Hepatocyte (in vitro differentiated cells): Measurements from ENCODE around the gene DVL1. TPM values are rescaled to one million over a fixed set of nuclear protein-coding genes. Genes with fewer than 3 reads are reported as not detected.

Experiments
- DNase-seq: peaks from one replicate; pipeline ENCODE4 v3.0.0-alpha.2; 2016; ENCODE audit warnings: low spot score
- H2AFZ ChIP-seq: fragments of 200-600 bp; sonication (generic); 2 replicates; pipeline ENCODE4 v1.6.0; 2016; ENCODE audit warnings: antibody characterized with exemption, mild to moderate bottlenecking
- H3K27ac ChIP-seq: fragments of 200-600 bp; sonication (generic); 2 replicates; pipeline ENCODE4 v1.5.1; 2016; ENCODE audit warnings: mild to moderate bottlenecking
- H3K27me3 ChIP-seq: fragments of 200-600 bp; sonication (generic); 2 replicates; pipeline ENCODE4 v1.6.1; 2016
- H3K36me3 ChIP-seq: fragments of 200-600 bp; sonication (generic); replicated peaks from 2 replicates; pipeline ENCODE4 v1.5.1; 2016; ENCODE audit warnings: low read depth; ENCODE audit not compliant: insufficient read depth
- H3K4me1 ChIP-seq: fragments of 200-600 bp; sonication (generic); 2 replicates; pipeline ENCODE4 v1.5.1; 2016; ENCODE audit warnings: mild to moderate bottlenecking, moderate library complexity; ENCODE audit not compliant: insufficient read depth
- H3K4me2 ChIP-seq: fragments of 200-600 bp; sonication (generic); 2 replicates; pipeline ENCODE4 v1.6.0; 2016
- H3K4me3 ChIP-seq: fragments of 200-600 bp; sonication (generic); 2 replicates; pipeline ENCODE4 v1.5.1; 2016; ENCODE audit warnings: mild to moderate bottlenecking
- H3K79me2 ChIP-seq: fragments of 200-600 bp; sonication (generic); 2 replicates; pipeline ENCODE4 v1.6.0; 2017; ENCODE audit warnings: mild to moderate bottlenecking
- H3K9me2 ChIP-seq: fragments of 200-600 bp; sonication (generic); replicated peaks from 2 replicates; pipeline ENCODE4 v1.6.0; 2017; ENCODE audit warnings: mild to moderate bottlenecking; ENCODE audit not compliant: insufficient read depth
- H3K9me3 ChIP-seq: fragments of 200-600 bp; sonication (generic); 2 replicates; pipeline ENCODE4 v1.5.1; 2016; ENCODE audit warnings: low read depth, mild to moderate bottlenecking
- H4K20me1 ChIP-seq: fragments of 200-600 bp; sonication (generic); 2 replicates; pipeline ENCODE4 v1.6.0; 2016; ENCODE audit warnings: mild to moderate bottlenecking; ENCODE audit not compliant: insufficient read depth, poor library complexity, severe bottlenecking
- EZH2 ChIP-seq: fragments of 200-600 bp; sonication (generic); IDR thresholded peaks from 2 replicates; pipeline ENCODE4 v1.6.1; 2016; ENCODE audit warnings: antibody characterized with exemption, mild to moderate bottlenecking, borderline replicate concordance
- EZH2phosphoT487 ChIP-seq: fragments of 200-600 bp; sonication (generic); IDR thresholded peaks from one replicate; pipeline ENCODE4 v1.6.1; 2018; ENCODE audit warnings: antibody characterized with exemption, mild to moderate bottlenecking, low read depth, moderate library complexity; ENCODE audit not compliant: unreplicated experiment, severe bottlenecking
- WGBS: methylation state at CpG from one replicate; pipeline ENCODE4 v1.1.6; 2016; ENCODE audit warnings: low lambda C conversion rate; ENCODE audit errors: missing lambda C conversion rate; 5-methylcytosine and 5-hydroxymethylcytosine counted together
- polyA plus RNA-seq: library from polyadenylated mRNA; unstranded; fragments of >200 nt; fragmentation: Nextera tagmentation; extraction: Ambion mirVana; gene quantifications from 2 replicates; pipeline ENCODE4 v1.2.1, GENCODE V29; 2016
- total RNA-seq: library from RNA; depleted of rRNA; stranded (reverse); fragments of >200 nt; gene quantifications from 2 replicates; pipeline ENCODE4 v1.2.3, GENCODE V29; 2014
- TF ChIP-seq, protein P1 (sequence below): fragments of 200-600 bp; sonication (generic); IDR thresholded peaks from 2 replicates; pipeline ENCODE4 v1.5.1; 2016; ENCODE audit warnings: antibody characterized with exemption, mild to moderate bottlenecking; ENCODE audit not compliant: poor library complexity

Gene DVL1
- total and polyA plus RNA-seq, 2 experiments from 2014 or later = 49.1 to 61.6 TPM

GRCh38 chr1:1312450-1313314 lies 36.5 kb downstream of the DVL1 start:
- 97% methylated on average over 44 of the region's 49 CpGs for WGBS
- Histone ChIP-seq H3K4me2 (no peak overlapping the region), H3K9me2 (no peaks in the 10 kb centered on the region), H3K27ac (no peak overlapping the region), H3K27me3 (no peaks in the 10 kb centered on the region), H3K36me3 (no peaks in the 10 kb centered on the region), H3K9me3 (no peaks in the 10 kb centered on the region), H4K20me1 (peaks cover 4% of the 10 kb centered on the region), H2AFZ (no peak overlapping the region), H3K4me3 (no peak overlapping the region), H3K79me2 (peaks cover 40% of the 10 kb centered on the region), H3K4me1 (peaks cover 12% of the 10 kb centered on the region)
- DNase-seq = no peak
- TF ChIP-seq, protein P1, sequence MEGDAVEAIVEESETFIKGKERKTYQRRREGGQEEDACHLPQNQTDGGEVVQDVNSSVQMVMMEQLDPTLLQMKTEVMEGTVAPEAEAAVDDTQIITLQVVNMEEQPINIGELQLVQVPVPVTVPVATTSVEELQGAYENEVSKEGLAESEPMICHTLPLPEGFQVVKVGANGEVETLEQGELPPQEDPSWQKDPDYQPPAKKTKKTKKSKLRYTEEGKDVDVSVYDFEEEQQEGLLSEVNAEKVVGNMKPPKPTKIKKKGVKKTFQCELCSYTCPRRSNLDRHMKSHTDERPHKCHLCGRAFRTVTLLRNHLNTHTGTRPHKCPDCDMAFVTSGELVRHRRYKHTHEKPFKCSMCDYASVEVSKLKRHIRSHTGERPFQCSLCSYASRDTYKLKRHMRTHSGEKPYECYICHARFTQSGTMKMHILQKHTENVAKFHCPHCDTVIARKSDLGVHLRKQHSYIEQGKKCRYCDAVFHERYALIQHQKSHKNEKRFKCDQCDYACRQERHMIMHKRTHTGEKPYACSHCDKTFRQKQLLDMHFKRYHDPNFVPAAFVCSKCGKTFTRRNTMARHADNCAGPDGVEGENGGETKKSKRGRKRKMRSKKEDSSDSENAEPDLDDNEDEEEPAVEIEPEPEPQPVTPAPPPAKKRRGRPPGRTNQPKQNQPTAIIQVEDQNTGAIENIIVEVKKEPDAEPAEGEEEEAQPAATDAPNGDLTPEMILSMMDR = no peak
- TF ChIP-seq EZH2 = no peak
- no peak for TF ChIP-seq EZH2phosphoT487

DNA sequence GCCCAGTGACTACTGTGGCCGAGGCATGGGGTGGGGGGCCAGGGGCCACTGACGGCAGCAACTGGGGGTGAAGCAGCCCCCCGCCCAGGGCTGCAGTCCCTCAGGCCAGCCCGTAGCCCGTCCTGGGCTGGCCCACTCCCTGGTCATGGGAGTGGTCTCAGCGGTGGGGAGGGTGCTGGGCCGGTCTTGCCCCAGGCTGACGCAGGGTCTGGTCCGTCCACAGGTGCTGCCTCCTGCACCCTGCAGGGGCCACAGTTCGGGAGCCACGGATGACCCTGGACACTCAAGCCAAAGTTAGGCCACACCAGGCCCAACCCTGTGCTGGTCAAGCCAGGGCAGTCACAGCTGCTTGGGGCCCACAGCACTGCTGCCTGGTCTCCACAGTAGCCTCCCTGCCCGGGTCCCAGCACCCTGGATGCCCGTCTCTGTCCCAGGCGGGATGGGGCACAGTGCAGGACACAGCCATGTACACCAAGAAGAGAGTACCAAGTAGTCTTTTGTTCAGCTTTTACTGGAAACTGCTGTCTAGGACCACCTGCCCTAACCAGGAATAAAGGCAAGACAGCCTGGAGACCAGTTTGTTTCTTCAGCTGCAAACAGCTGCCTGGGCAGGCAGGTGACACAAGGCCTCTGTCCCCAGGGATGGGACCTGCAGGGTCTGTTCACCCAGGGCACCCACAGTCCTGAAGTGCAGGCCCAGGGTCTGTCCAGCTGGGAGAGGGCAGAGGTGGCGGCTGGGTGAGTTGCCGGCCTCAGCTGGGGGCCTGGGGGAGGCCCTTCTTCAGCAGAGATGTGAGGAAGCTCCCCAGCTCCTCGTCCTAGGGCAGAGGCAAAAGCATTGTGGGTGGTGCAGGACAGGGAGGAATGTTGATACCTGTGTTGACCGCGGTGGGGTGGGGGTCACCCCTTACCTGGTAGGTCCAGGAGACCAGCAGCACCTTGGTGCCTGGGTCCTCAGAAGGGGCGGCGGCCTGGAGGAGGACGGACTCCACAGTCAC lies 37.8 kb downstream of the DVL1 start:
- Histone ChIP-seq H3K27ac (no peak overlapping the region), H3K36me3 (no peaks in the 10 kb centered on the region), H3K9me3 (no peaks in the 10 kb centered on the region), H2AFZ (no peak overlapping the region), H3K27me3 (no peaks in the 10 kb centered on the region), H3K79me2 (peaks cover 37% of the 10 kb centered on the region), H3K9me2 (no peaks in the 10 kb centered on the region), H4K20me1 (peaks cover 4% of the 10 kb centered on the region), H3K4me2 (no peak overlapping the region), H3K4me3 (no peak overlapping the region), H3K4me1 (peaks cover 16% of the 10 kb centered on the region)
- TF ChIP-seq, protein P1 = no peak
- TF ChIP-seq EZH2phosphoT487 = no peak
- TF ChIP-seq EZH2 = no peak
- DNase-seq = no peak
- 93% methylated on average over 21 of the region's 22 CpGs for WGBS

DNA sequence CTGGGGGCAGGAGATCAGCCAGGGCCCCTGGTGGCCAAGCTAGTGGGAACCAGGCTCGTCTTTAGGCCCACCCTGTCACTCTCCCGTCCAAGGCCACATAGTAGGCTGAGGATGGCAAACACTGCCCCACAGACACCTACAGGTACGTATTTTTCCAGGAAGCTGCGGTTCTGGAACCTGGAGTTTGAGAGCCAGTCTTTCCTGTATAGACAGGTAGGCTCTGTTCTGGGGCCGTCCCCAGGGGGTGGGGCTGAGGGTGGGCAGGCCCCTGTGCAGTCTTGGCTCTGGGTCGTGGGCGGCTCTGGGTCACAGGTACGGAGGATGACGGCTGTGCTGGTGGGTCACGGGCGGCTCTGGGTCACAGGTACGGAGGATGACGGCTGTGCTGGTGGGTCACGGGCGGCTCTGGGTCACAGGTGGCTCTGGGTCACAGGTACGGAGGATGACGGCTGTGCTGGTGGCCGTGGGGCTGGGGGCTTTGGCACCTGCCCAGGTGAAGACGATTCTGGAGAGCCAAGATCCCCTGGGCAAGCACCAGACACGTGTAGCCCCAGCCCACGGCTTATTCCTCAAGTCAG lies 38.7 kb downstream of the DVL1 start:
- WGBS = 87% methylated on average over 17 of the region's 21 CpGs
- Histone ChIP-seq H3K79me2 (peaks cover 39% of the 10 kb centered on the region), H3K36me3 (no peaks in the 10 kb centered on the region), H3K27ac (no peak overlapping the region), H3K27me3 (no peaks in the 10 kb centered on the region), H2AFZ (no peak overlapping the region), H4K20me1 (peaks cover 7% of the 10 kb centered on the region), H3K4me1 (peaks cover 24% of the 10 kb centered on the region), H3K9me2 (no peaks in the 10 kb centered on the region), H3K4me3 (no peak overlapping the region), H3K9me3 (no peaks in the 10 kb centered on the region), H3K4me2 (peak overlapping the region; percentile 91)
- TF ChIP-seq EZH2phosphoT487 (no peak), EZH2 (no peak)
- TF ChIP-seq, protein P1 = no peak
- DNase-seq = no peak
